Vagina (tissue), 2 donors: ENCODE results near the gene CFAP97D1.

ENCODE experiments used
- CTCF ChIP-seq, 3 experiments: fragments of 450-650 bp in 2 of 3; fragments of 200-600 bp in 1 of 3; sonication (generic) in 1 of 3; IDR thresholded peaks; one replicate each; pipeline ENCODE4 v1.5.1; 2017 to 2019; ENCODE audit warnings: antibody characterized with exemption in 3 of 3, mild to moderate bottlenecking in 2 of 3, moderate library complexity in 2 of 3
- POLR2A ChIP-seq, 2 donors: fragments of 450-650 bp; IDR thresholded peaks; one replicate each; pipeline ENCODE4 v1.6.1; 2017; ENCODE audit warnings: antibody characterized with exemption in 2 of 2, mild to moderate bottlenecking in 2 of 2, moderate library complexity in 2 of 2
- POLR2AphosphoS5 ChIP-seq, 2 donors: sonication (generic); formaldehyde crosslinking; IDR thresholded peaks; one replicate each; pipeline ENCODE4 v1.9.0; 2017; ENCODE audit warnings: antibody characterized with exemption in 2 of 2, mild to moderate bottlenecking in 2 of 2, low read depth in 1 of 2; ENCODE audit not compliant: insufficient read depth in 1 of 2

- TF ChIP-seq CTCF (IDR thresholded peaks at IDR 0.05): no peak
- no peak for TF ChIP-seq POLR2A (IDR thresholded peaks at IDR 0.05)
- TF ChIP-seq POLR2AphosphoS5 (IDR thresholded peaks at IDR 0.05; ENCODE audit: insufficient read depth in 1 of 2, low read depth in 1 of 2): no peak
Measured at GRCh38 chr17:43754947-43755346, 25.3 kb upstream of the CFAP97D1 start.
